ENCODE measurements around the gene MCAT.

The MCAT gene

DNA sequence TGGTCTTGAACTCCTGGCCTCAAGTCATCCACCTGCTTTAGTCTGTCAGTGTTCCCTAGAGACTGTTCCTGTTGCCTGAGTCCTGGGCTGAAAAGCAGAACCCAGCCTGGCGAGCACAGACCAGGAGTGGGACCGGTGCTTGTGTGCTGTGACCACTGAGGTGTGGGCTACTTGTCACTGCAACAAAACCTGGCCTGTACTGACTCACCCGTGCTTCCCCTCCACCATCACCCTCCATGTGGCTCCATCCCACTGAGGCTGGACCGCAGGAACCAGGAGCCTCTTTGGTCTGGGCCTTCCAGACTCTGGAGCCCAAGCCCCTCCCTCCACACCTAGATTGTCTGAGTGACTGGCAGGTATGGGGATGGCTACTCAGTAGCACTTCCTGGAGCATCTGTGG lies 8.6 kb downstream of the MCAT start:
- intact Hi-C loops (cut with DNase I) = no loop called here
- no peak for DNase-seq

- intact Hi-C loops (cut with DNase I) = no loop called here
- DNase-seq = no peak
Observed at GRCh38 chr22:43133401-43133800, 9.8 kb downstream of the MCAT start.

DNA sequence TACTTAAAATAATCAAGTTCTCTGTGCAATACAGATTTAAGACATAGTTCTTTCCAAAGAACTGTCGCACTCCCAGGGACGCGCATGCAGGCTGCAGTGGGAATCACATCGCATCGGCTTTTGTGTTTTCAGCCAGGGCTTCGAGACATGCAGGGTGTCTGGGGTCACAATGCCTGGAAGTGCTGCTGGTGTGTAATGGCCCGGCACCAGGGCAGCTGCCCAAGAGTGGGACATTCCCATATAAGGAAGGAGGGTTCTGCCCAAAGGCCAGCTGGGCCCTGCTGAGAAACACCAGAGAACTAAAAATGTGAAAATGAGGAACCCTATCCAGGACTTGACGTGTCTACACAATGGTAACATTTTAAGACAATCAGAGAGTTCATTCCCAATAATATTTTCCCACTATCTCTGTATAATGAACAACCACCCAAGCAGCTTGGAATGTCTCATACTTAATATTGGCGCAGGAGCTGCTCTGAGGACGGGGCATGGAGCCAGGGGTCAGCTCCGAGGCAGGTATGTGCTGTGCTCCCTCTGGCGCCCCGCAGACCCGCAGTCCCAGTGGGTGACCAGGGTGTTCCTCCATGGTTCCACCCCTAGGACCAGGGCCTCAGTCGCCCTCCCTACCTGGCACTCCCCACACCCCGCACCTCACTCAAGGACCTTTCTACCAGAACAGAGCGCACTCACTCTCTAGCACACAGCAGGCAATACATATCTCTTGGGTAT lies 11.3 kb downstream of the MCAT start:
- intact Hi-C loops (cut with DNase I) = no loop called here
- no peak for DNase-seq

GRCh38 chr22:43129426-43130425 lies 13.5 kb downstream of the MCAT start:
- intact Hi-C loops (cut with DNase I) = no loop called here
- DNase-seq = no peak

GRCh38 chr22:43128928-43129424 lies 14.2 kb downstream of the MCAT start:
- intact Hi-C loops (cut with DNase I) = no loop called here
- no peak for DNase-seq

DNA sequence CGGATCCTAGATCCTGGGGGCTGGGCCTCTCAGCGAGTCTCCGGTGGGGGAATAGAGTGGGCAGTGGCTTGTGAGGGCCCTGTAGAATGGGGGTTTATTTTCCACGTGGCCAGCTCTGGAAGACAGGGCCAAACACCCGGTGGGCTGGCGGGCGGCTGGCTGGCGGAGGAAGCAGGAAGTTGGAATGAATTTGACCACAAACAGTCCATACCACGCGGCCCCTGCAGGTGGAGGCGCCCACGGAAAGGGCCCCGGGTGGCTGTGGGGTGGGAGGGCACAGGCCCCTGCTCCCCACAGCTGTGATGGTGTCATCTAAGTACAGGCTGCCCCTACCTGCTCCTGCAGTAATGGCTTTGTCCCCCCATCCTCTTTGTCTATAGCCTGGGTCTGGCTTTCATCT lies 15.1 kb downstream of the MCAT start:
- intact Hi-C loops (cut with DNase I) = no loop called here
- no peak for DNase-seq

DNA sequence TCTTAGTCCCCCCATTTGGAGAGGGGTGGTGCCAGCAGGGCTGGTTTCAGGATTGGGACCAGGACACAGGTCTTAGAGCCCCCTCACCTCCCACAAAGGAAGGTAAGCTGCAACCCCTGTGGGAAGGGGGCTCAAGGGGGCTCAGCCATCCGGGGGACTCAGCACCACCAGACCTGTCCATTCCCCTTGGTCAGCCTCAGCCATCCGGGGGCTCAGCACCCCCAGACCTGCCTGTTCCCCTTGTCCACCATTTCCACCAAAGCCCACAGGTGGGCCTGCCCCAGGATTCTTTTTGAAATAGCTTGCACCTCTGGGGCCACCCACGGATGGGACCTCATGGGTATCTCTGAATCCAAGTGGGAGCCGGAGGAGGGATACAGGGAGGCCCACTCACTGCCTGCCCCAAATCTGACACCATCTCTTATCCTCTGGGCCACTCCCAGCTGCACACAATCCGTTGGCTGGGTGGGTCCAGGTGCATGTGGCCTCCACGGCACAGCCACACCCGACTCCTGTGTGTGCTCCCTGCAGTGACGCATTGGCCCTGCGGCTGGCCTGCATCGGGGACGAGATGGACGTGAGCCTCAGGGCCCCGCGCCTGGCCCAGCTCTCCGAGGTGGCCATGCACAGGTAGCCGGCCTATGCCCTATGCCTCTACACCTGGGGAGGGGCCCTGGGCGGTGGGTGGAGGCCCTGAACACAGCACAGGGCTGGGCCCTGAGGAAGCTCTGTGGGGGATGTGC lies 15.9 kb downstream of the MCAT start:
- intact Hi-C loops (cut with DNase I) = no loop called here
- DNase-seq = no peak

DNA sequence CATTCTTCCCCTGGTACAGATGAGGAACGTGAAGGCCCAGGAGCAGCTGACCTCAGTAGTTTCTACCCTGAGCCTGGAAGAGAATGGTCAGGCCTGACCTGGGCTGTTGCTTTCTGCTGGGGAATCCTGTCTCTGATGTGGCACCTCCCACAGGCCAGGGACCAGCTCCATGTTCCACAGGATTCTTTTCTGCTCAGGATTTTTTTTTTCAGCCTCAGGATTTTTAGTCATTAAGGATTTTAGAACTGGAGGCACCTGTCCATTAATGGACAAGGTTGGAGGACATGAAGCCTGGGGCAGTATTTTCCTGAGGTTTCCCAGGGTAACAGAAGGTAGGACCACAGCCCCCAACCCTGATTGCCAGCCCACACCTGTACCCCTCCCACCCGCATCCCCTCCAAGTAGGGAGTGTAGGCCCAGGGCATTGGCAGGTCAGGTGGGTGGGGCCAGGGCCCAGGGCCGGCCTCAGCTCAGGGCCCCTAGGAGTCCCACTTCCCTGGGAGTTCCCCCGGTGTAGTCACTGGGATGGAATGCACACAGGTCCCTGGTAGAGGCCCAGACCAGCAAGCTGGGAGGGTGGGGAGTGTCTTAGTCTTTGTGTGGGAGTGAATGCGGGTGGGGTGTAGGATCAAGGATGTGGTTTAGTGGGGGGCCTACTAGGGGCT lies 16.6 kb downstream of the MCAT start:
- intact Hi-C loops (cut with DNase I) = no loop called here
- no peak for DNase-seq

GRCh38 chr22:43118953-43119458 lies 24.2 kb downstream of the MCAT start:
- peak in 1 of 42 donors; percentile 13 for DNase-seq
- intact Hi-C loops (cut with DNase I) = no loop called here

DNA sequence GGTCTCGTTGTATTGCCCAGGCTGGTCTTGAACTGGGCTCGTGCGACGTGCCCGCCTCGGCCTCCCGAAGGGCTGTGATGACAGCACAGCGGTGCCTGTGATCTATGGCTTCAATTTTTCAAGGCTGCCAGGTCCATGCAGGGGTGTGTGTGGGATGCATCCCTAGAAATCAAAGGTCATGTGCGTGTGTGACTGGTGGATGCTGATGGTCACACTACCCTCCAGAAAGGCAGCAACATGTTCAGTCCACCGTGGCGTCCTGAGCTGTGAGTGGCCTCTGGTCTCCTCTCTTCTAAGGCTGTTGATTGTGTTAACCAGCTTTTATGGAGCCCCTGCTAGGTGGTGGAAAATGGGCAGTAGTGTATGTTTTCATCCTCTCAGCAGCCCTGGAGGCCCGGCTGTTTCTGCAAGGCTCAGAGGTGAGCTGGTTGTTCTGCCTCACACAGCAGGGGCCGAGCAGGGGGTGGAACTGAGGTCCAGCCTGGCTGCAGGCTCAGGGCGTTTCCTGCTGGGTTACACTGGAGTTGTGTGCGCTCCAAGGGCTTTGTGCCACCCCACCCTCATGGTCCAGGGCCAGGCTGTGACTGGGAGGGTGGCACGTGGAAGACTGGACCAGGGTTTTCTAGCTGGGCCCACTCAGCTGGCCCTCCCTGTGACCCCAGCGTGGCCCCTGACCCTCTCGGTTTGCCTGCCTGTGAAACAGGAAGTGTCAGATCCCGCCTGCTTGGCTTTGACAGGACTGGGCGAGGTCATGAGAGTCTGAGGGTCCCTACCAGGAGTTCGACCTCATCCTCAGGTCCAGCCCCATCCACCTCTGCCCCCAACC lies 25.0 kb downstream of the MCAT start:
- DNase-seq = no peak
- intact Hi-C loops (cut with DNase I) = no loop called here

GRCh38 chr22:43116932-43117331 lies 26.3 kb downstream of the MCAT start:
- intact Hi-C loops (cut with DNase I) = no loop called here
- no peak for DNase-seq

DNA sequence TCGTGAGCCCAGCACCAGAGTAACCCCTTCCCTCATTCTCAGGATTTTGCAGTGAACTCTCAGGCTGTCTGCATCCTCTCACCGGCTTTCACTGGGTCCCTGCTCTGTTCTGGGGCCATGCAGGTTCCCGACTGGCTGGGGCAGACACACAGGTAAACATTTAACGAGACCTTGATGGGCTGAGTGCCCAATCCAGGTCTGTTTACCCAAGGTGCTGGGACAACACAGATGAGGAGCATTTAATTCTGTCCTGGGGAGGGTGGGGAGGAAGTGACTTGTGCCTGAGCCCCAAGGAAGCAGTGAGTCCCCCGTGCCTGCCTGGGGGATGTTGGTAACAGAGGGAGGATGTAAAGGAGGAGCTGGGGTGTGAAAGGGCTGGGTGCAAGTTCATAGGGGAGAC lies 28.2 kb downstream of the MCAT start:
- intact Hi-C loops (cut with DNase I) = no loop called here
- no peak for DNase-seq

- DNase-seq = no peak
- intact Hi-C loops (cut with DNase I) = no loop called here
Observed at GRCh38 chr22:43113526-43114251, 29.5 kb downstream of the MCAT start.

- peak in 2 of 42 donors; percentile 11 to 21 for DNase-seq
Observed at GRCh38 chr22:43110927-43111623, 32.1 kb downstream of the MCAT start.

GRCh38 chr22:43110444-43110926 lies 32.7 kb downstream of the MCAT start, which contains the start of gene BIK:
Gene BIK, plus strand, starts transcription at chr22:43110750. Its CDS starts 13,273 bp downstream, at chr22:43124023.
- intact Hi-C loops (cut with DNase I) = no loop called here

More at GRCh38 chr22:43110927-43111623, 32.1 kb downstream of the MCAT start:
- intact Hi-C loops (cut with DNase I) = no loop called here

GRCh38 chr22:43109921-43110443 lies 33.2 kb downstream of the MCAT start:
- intact Hi-C loops (cut with DNase I) = no loop called here
- DNase-seq = no peak

More at GRCh38 chr22:43110444-43110926, 32.7 kb downstream of the MCAT start, which contains the start of gene BIK:
- DNase-seq = peak in 24 of 42 donors; percentile 12 to 65 (median 25)

All from head of caudate nucleus (tissue), 42 donors.